ENCODE data around the gene IFI30.

The IFI30 gene

DNA sequence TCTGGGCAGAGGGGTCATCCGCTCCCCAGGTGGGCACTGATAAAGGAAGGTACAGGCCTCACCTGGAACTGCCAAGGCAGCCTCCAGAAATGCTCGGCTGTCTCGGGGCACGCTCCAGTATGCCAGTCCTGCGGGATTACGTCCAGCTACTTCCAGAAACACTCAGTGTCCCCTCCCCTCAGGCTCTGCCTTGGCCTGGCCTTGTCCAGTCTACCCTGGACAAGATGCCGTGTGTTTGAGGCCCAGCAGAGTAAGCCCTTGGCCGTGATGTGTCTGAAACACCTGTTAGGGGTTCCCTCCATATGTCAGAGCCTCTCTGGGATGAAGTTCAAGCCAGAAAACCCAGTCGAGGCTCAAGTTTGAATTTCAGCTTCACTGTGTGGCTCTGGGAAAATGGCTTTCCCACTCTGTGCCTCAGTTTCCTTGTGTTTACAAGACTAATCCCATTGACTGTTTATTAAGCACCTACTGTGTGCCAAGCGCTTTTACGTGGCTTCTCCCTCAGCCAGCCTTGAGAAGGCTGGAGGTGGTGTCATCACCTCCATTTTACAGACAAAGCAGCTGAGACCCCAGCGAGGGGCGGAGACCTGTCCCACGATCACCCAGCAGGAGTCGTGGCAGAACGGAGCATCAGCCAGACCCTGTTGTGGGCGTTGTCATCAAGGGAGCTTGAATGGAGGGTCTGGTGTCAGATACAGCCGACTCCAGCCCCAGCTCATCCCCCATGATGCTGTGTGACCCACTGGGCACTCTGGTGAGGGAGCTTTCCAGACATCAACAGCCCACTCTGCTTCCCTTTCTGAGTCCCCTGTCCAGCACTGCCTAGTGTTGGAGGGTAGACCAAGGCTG is 22.6 kb upstream of the IFI30 start:
- peaks cover 23% of the 10 kb centered on the region for H3K4me1 ChIP-seq (ENCODE audit: control insufficient read depth, low read length)
- H3K4me3 ChIP-seq (ENCODE audit: low read length), result peak overlapping the region; percentile 91
- no peak for TF ChIP-seq EZH2phosphoT487 (IDR thresholded peaks at IDR 0.05; ENCODE audit: borderline replicate concordance, low read length)
- TF ChIP-seq, protein P1, sequence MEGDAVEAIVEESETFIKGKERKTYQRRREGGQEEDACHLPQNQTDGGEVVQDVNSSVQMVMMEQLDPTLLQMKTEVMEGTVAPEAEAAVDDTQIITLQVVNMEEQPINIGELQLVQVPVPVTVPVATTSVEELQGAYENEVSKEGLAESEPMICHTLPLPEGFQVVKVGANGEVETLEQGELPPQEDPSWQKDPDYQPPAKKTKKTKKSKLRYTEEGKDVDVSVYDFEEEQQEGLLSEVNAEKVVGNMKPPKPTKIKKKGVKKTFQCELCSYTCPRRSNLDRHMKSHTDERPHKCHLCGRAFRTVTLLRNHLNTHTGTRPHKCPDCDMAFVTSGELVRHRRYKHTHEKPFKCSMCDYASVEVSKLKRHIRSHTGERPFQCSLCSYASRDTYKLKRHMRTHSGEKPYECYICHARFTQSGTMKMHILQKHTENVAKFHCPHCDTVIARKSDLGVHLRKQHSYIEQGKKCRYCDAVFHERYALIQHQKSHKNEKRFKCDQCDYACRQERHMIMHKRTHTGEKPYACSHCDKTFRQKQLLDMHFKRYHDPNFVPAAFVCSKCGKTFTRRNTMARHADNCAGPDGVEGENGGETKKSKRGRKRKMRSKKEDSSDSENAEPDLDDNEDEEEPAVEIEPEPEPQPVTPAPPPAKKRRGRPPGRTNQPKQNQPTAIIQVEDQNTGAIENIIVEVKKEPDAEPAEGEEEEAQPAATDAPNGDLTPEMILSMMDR (IDR thresholded peaks at IDR 0.05; ENCODE audit: low read depth, low read length, poor library complexity, severe bottlenecking), result no peak
- no peaks in the 10 kb centered on the region for H3K27me3 ChIP-seq (ENCODE audit: control insufficient read depth, low read length)
- no peaks in the 10 kb centered on the region for H3K9me2 ChIP-seq (replicated peaks; ENCODE audit: control insufficient read depth, low read length)
- no peaks in the 10 kb centered on the region for H3K9me3 ChIP-seq (ENCODE audit: control insufficient read depth, insufficient read depth, low read length)
- peaks cover 18% of the 10 kb centered on the region for H3K36me3 ChIP-seq (ENCODE audit: control insufficient read depth, low read length)
- H3K27ac ChIP-seq (ENCODE audit: low read depth, low read length), result no peak overlapping the region
- no peaks in the 10 kb centered on the region for H4K20me1 ChIP-seq (ENCODE audit: control insufficient read depth, insufficient read depth, low read depth, low read length)
- H3F3A ChIP-seq (ENCODE audit: control insufficient read depth, insufficient read depth), result no peaks in the 10 kb centered on the region
- H3K79me2 ChIP-seq (ENCODE audit: control insufficient read depth, low read length), result peaks cover 24% of the 10 kb centered on the region
- peak overlapping the region; percentile 96 for H3K4me2 ChIP-seq (ENCODE audit: low read length)

DNA sequence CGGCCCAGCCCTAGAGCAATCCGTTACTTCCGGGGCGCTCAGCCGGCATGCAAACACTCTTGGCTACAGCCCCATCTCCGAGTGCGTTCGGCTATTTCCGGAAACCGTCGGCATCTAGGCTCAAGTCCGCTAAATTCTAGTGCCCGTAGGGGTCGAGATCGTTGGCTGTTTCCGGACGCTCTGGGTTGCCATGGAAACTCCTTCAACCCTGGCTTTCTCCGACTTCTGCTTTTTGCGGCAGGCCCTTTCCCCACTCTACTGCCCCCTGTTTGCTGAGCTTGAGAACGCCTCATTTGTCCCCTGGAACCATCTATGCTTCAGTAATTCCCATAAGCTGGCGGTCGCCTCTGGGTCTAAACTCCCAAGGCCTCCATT is 21.2 kb upstream of the IFI30 start:
- H3F3A ChIP-seq (ENCODE audit: control insufficient read depth, insufficient read depth), result no peaks in the 10 kb centered on the region; the same call in 1 of the 2 replicates
- no peak for TF ChIP-seq EZH2phosphoT487 (IDR thresholded peaks at IDR 0.05; ENCODE audit: borderline replicate concordance, low read length)
- TF ChIP-seq, protein P1 (IDR thresholded peaks at IDR 0.05; ENCODE audit: low read depth, low read length, poor library complexity, severe bottlenecking), result peak; percentile 96
- H3K36me3 ChIP-seq (ENCODE audit: control insufficient read depth, low read length), result peaks cover 24% of the 10 kb centered on the region
- H3K9me2 ChIP-seq (replicated peaks; ENCODE audit: control insufficient read depth, low read length), result no peaks in the 10 kb centered on the region
- peak overlapping the region; percentile 96 for H3K4me2 ChIP-seq (ENCODE audit: low read length)
- peak overlapping the region; percentile 91 for H3K4me3 ChIP-seq (ENCODE audit: low read length)
- no peaks in the 10 kb centered on the region for H4K20me1 ChIP-seq (ENCODE audit: control insufficient read depth, insufficient read depth, low read depth, low read length)
- no peaks in the 10 kb centered on the region for H3K9me3 ChIP-seq (ENCODE audit: control insufficient read depth, insufficient read depth, low read length)
- peaks cover 31% of the 10 kb centered on the region for H3K79me2 ChIP-seq (ENCODE audit: control insufficient read depth, low read length)
- H3K27me3 ChIP-seq (ENCODE audit: control insufficient read depth, low read length), result no peaks in the 10 kb centered on the region
- peaks cover 33% of the 10 kb centered on the region for H3K4me1 ChIP-seq (ENCODE audit: control insufficient read depth, low read length)
- peak overlapping the region; percentile 92 for H3K27ac ChIP-seq (ENCODE audit: low read depth, low read length)

DNA sequence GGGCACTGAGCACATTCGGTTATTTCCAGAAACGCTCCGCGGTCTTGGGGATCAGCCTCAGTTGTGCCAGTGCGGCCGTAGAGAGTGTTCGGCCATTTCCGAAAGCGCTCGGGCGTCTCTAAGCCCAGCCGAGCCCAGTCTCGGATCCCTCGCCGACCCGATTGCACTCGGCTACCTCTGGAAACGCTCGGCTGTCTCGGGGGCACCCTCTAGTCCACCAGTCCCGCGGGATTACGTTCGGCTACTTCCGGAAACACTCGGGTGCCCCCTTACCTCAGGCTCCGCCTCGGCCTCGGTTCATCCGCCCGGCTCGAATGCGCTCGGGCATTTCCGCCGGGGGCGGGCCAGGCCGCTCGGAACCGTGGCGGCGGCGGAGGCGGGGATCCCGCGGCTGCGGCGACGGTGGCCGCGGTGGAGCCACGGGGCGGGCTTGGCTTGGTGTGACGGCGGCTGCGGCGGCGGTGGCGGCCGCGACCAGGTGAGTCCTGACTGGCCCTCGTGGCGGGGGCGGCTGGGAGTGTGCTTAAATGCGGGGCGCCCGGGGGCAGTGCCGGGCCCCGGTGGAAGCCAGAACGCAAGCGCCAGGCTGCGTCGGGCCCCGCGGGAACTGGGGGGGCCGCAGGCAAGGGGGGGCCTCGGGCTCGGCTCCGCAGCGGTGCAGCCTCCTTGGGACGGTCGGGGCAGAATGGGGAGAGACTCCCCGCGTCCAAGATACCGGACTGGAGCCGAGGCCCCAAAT is 20.6 kb upstream of the IFI30 start, which contains the start of gene PIK3R2:
Gene PIK3R2, plus strand, starts transcription at position 347 of the 739 bp plus-strand sequence. CDS start 2,717 bp downstream, outside the sequence.
- TF ChIP-seq, protein P1 (IDR thresholded peaks at IDR 0.05; ENCODE audit: low read depth, low read length, poor library complexity, severe bottlenecking), result peak; percentile 23
- no peak for TF ChIP-seq EZH2phosphoT487 (IDR thresholded peaks at IDR 0.05; ENCODE audit: borderline replicate concordance, low read length)
- H3K27me3 ChIP-seq (ENCODE audit: control insufficient read depth, low read length), result no peaks in the 10 kb centered on the region
- peaks cover 24% of the 10 kb centered on the region for H3K36me3 ChIP-seq (ENCODE audit: control insufficient read depth, low read length)
- no peaks in the 10 kb centered on the region for H3K9me2 ChIP-seq (replicated peaks; ENCODE audit: control insufficient read depth, low read length)
- peak within 1 kb of the TSS; percentile 92 for H3K27ac ChIP-seq (ENCODE audit: low read depth, low read length)
- H3K79me2 ChIP-seq (ENCODE audit: control insufficient read depth, low read length), result peaks cover 31% of the 10 kb centered on the region
- no peaks in the 10 kb centered on the region for H3K9me3 ChIP-seq (ENCODE audit: control insufficient read depth, insufficient read depth, low read length)
- peaks cover 36% of the 10 kb centered on the region for H3K4me1 ChIP-seq (ENCODE audit: control insufficient read depth, low read length)
- H4K20me1 ChIP-seq (ENCODE audit: control insufficient read depth, insufficient read depth, low read depth, low read length), result no peaks in the 10 kb centered on the region
- peaks cover 3% of the 10 kb centered on the region; the same call in 1 of the 2 replicates for H3F3A ChIP-seq (ENCODE audit: control insufficient read depth, insufficient read depth)
- H3K4me2 ChIP-seq (ENCODE audit: low read length), result peak within 1 kb of the TSS; percentile 96
- peak within 1 kb of the TSS; percentile 91 for H3K4me3 ChIP-seq (ENCODE audit: low read length)
